ENCODE measurements around the gene PRUNE1.

PRUNE1 gene

DNA sequence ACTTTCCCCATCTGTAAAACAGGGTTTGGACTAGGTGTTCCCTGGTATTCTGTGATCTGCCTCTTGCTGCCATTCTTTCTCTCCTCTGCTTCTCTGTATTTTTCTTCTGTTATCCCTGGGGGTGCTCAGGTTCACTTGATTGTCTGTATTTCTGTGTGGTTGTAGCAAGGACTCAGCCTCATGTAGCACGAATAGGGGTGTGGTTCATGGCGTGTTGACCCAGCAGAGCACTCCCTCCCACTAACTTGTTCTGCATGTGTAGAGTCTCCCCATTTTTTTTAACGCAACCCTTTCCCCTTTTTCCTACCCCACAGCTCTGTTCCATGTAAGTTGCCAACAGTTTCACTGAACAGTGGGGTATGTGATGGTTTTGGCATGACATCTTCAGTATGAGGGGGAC is 26.9 kb downstream of the PRUNE1 start:
- Histone ChIP-seq H3K14ac (ENCODE audit: low read length in 2 of 2) (no peak overlapping the region), H3K4me2 (ENCODE audit: low read length, poor library complexity, severe bottlenecking) (no peak overlapping the region), H2BK120ac (ENCODE audit: low read depth, low read length) (no peak overlapping the region), H2BK12ac (ENCODE audit: low read length in 2 of 2) (no peak overlapping the region), H3K27me3 (ENCODE audit: control insufficient read depth in 1 of 2, insufficient read depth in 1 of 2, low read length in 2 of 2) (no peaks in the 10 kb centered on the region), H3K23ac (ENCODE audit: low read length in 2 of 2) (no peak overlapping the region), H2AFZ (ENCODE audit: low read depth, low read length) (no peak overlapping the region), H3K18ac (ENCODE audit: low read depth in 1 of 2, low read length in 2 of 2) (no peak overlapping the region), H2BK15ac (ENCODE audit: low read depth, poor library complexity, severe bottlenecking) (no peak overlapping the region), H3K9me3 (ENCODE audit: control insufficient read depth, low read length) (no peaks in the 10 kb centered on the region), H3K4me1 (ENCODE audit: control insufficient read depth, insufficient read depth, low read depth, low read length) (no peaks in the 10 kb centered on the region), H3K36me3 (ENCODE audit: control insufficient read depth in 1 of 2, insufficient read depth in 2 of 2, low read depth in 1 of 2, low read length in 2 of 2) (peaks cover 27 to 35% of the 10 kb centered on the region in 2 experiments), H3K4me3 (ENCODE audit: insufficient read depth in 1 of 2, low read depth in 1 of 2, low read length in 2 of 2) (no peak overlapping the region), H2BK5ac (ENCODE audit: low read depth, low read length, poor library complexity, severe bottlenecking) (no peak overlapping the region), H2AK5ac (ENCODE audit: low read length, severe bottlenecking) (no peak overlapping the region), H4K8ac (ENCODE audit: low read length) (no peak overlapping the region), H3K9ac (ENCODE audit: low read length) (no peak overlapping the region), H3K4ac (ENCODE audit: low read depth in 1 of 2, low read length in 2 of 2) (no peak overlapping the region), H3K79me1 (replicated peaks; ENCODE audit: low read length, poor library complexity, severe bottlenecking) (peaks cover 2% of the 10 kb centered on the region), H4K91ac (ENCODE audit: low read length) (no peak overlapping the region), H3K27ac (ENCODE audit: low read length, poor library complexity, severe bottlenecking) (no peak overlapping the region)
- 90% methylated on average over 2 of the region's 3 CpGs for WGBS
- no peak for DNase-seq

DNA sequence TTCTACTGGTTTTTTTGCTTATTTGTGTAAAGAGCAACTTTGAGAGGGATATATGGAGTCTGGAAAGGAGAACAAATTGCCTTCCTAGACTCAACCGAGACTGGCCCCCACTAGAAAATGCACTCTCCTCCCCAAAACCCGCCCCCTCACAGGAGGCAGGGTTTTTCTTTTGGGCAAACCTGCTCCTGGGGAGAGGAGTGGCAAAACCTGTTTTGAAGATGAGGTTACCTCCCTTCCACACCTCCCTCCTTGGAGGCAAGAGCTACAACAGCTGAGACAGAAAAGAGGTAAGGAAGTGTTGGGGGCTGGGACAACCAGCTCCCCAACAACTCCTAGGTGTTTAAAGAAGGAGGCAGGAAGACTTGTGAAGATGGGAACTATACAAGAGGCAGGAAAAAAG is 28.1 kb downstream of the PRUNE1 start, which contains the start of gene BNIPL:
Gene BNIPL, plus strand, starts transcription at position 231 of the 400 bp plus-strand sequence. Its CDS starts 140 bp downstream, at position 371.
- Histone ChIP-seq H3K4me2 (ENCODE audit: low read length, poor library complexity, severe bottlenecking) (no peak within 1 kb of the TSS), H3K18ac (ENCODE audit: low read depth in 1 of 2, low read length in 2 of 2) (no peak within 1 kb of the TSS)

GRCh38 chr1:151037032-151037431 is 28.8 kb downstream of the PRUNE1 start:
- 83% methylated on average over 5 of the region's 6 CpGs for WGBS
- Histone ChIP-seq H3K14ac (ENCODE audit: low read length in 2 of 2) (no peak overlapping the region), H2AK5ac (ENCODE audit: low read length, severe bottlenecking) (no peak overlapping the region), H2BK15ac (ENCODE audit: low read depth, poor library complexity, severe bottlenecking) (no peak overlapping the region), H3K9me3 (ENCODE audit: control insufficient read depth, low read length) (no peaks in the 10 kb centered on the region), H3K36me3 (ENCODE audit: control insufficient read depth in 1 of 2, insufficient read depth in 2 of 2, low read depth in 1 of 2, low read length in 2 of 2) (peaks cover 21 to 27% of the 10 kb centered on the region in 2 experiments), H3K4me3 (ENCODE audit: insufficient read depth in 1 of 2, low read depth in 1 of 2, low read length in 2 of 2) (no peak overlapping the region), H3K79me1 (replicated peaks; ENCODE audit: low read length, poor library complexity, severe bottlenecking) (peaks cover 2% of the 10 kb centered on the region), H4K8ac (ENCODE audit: low read length) (no peak overlapping the region), H3K9ac (ENCODE audit: low read length) (no peak overlapping the region), H3K27ac (ENCODE audit: low read length, poor library complexity, severe bottlenecking) (no peak overlapping the region), H3K4me1 (ENCODE audit: control insufficient read depth, insufficient read depth, low read depth, low read length) (no peaks in the 10 kb centered on the region), H3K27me3 (ENCODE audit: control insufficient read depth in 1 of 2, insufficient read depth in 1 of 2, low read length in 2 of 2) (no peaks in the 10 kb centered on the region), H3K4ac (ENCODE audit: low read depth in 1 of 2, low read length in 2 of 2) (no peak overlapping the region), H3K4me2 (ENCODE audit: low read length, poor library complexity, severe bottlenecking) (no peak overlapping the region), H4K91ac (ENCODE audit: low read length) (no peak overlapping the region), H3K23ac (ENCODE audit: low read length in 2 of 2) (no peak overlapping the region), H2AFZ (ENCODE audit: low read depth, low read length) (no peak overlapping the region), H3K18ac (ENCODE audit: low read depth in 1 of 2, low read length in 2 of 2) (no peak overlapping the region), H2BK12ac (ENCODE audit: low read length in 2 of 2) (no peak overlapping the region), H2BK5ac (ENCODE audit: low read depth, low read length, poor library complexity, severe bottlenecking) (no peak overlapping the region), H2BK120ac (ENCODE audit: low read depth, low read length) (no peak overlapping the region)
- DNase-seq = no peak

More for the DNA sequence above, 28.1 kb downstream of the PRUNE1 start, which contains the start of gene BNIPL:
- Histone ChIP-seq H3K4me1 (ENCODE audit: control insufficient read depth, insufficient read depth, low read depth, low read length) (no peaks in the 10 kb centered on the region), H2AFZ (ENCODE audit: low read depth, low read length) (no peak within 1 kb of the TSS), H2BK5ac (ENCODE audit: low read depth, low read length, poor library complexity, severe bottlenecking) (no peak within 1 kb of the TSS), H3K9me3 (ENCODE audit: control insufficient read depth, low read length) (no peaks in the 10 kb centered on the region), H3K14ac (ENCODE audit: low read length in 2 of 2) (no peak within 1 kb of the TSS), H3K79me1 (replicated peaks; ENCODE audit: low read length, poor library complexity, severe bottlenecking) (peaks cover 2% of the 10 kb centered on the region), H3K27me3 (ENCODE audit: control insufficient read depth in 1 of 2, insufficient read depth in 1 of 2, low read length in 2 of 2) (no peaks in the 10 kb centered on the region), H3K9ac (ENCODE audit: low read length) (no peak within 1 kb of the TSS), H3K23ac (ENCODE audit: low read length in 2 of 2) (no peak within 1 kb of the TSS), H3K4ac (ENCODE audit: low read depth in 1 of 2, low read length in 2 of 2) (no peak within 1 kb of the TSS), H4K8ac (ENCODE audit: low read length) (no peak within 1 kb of the TSS), H2BK12ac (ENCODE audit: low read length in 2 of 2) (no peak within 1 kb of the TSS), H2BK15ac (ENCODE audit: low read depth, poor library complexity, severe bottlenecking) (no peak within 1 kb of the TSS), H2AK5ac (ENCODE audit: low read length, severe bottlenecking) (peak within 1 kb of the TSS; percentile 65), H3K4me3 (ENCODE audit: insufficient read depth in 1 of 2, low read depth in 1 of 2, low read length in 2 of 2) (no peak within 1 kb of the TSS), H2BK120ac (ENCODE audit: low read depth, low read length) (no peak within 1 kb of the TSS), H3K27ac (ENCODE audit: low read length, poor library complexity, severe bottlenecking) (no peak within 1 kb of the TSS), H4K91ac (ENCODE audit: low read length) (peak within 1 kb of the TSS; percentile 27), H3K36me3 (ENCODE audit: control insufficient read depth in 1 of 2, insufficient read depth in 2 of 2, low read depth in 1 of 2, low read length in 2 of 2) (peaks cover 25 to 27% of the 10 kb centered on the region in 2 experiments)
- DNase-seq = no peak
- WGBS = no CpG with 5 or more reads among the region's 2 CpGs

- Histone ChIP-seq H2BK120ac (ENCODE audit: low read depth, low read length) (no peak overlapping the region), H3K36me3 (ENCODE audit: control insufficient read depth in 1 of 2, insufficient read depth in 2 of 2, low read depth in 1 of 2, low read length in 2 of 2) (peaks cover 11 to 17% of the 10 kb centered on the region in 2 experiments), H3K79me1 (replicated peaks; ENCODE audit: low read length, poor library complexity, severe bottlenecking) (peaks cover 2% of the 10 kb centered on the region), H2BK5ac (ENCODE audit: low read depth, low read length, poor library complexity, severe bottlenecking) (no peak overlapping the region), H3K27me3 (ENCODE audit: control insufficient read depth in 1 of 2, insufficient read depth in 1 of 2, low read length in 2 of 2) (no peaks in the 10 kb centered on the region), H3K14ac (ENCODE audit: low read length in 2 of 2) (no peak overlapping the region), H3K9ac (ENCODE audit: low read length) (no peak overlapping the region), H3K4me2 (ENCODE audit: low read length, poor library complexity, severe bottlenecking) (no peak overlapping the region), H2BK15ac (ENCODE audit: low read depth, poor library complexity, severe bottlenecking) (no peak overlapping the region), H3K18ac (ENCODE audit: low read depth in 1 of 2, low read length in 2 of 2) (no peak overlapping the region), H3K4me1 (ENCODE audit: control insufficient read depth, insufficient read depth, low read depth, low read length) (no peaks in the 10 kb centered on the region), H3K9me3 (ENCODE audit: control insufficient read depth, low read length) (no peaks in the 10 kb centered on the region), H2AFZ (ENCODE audit: low read depth, low read length) (no peak overlapping the region), H3K4me3 (ENCODE audit: insufficient read depth in 1 of 2, low read depth in 1 of 2, low read length in 2 of 2) (no peak overlapping the region), H4K91ac (ENCODE audit: low read length) (no peak overlapping the region), H4K8ac (ENCODE audit: low read length) (no peak overlapping the region), H2AK5ac (ENCODE audit: low read length, severe bottlenecking) (no peak overlapping the region), H2BK12ac (ENCODE audit: low read length in 2 of 2) (no peak overlapping the region), H3K27ac (ENCODE audit: low read length, poor library complexity, severe bottlenecking) (no peak overlapping the region), H3K23ac (ENCODE audit: low read length in 2 of 2) (no peak overlapping the region), H3K4ac (ENCODE audit: low read depth in 1 of 2, low read length in 2 of 2) (no peak overlapping the region)
- WGBS = 86% methylated on average over 3 of the region's 3 CpGs
- DNase-seq = no peak
Measured at GRCh38 chr1:151039521-151039920, 31.3 kb downstream of the PRUNE1 start.
